IPS-18c (cell line): ENCODE results near the gene HELLS.
"Not testable (repeated sequence)": the region's sequence is repeated elsewhere in the genome, so short reads cannot be mapped to it uniquely, and the experiment has no call there.

Experiments
- H3K4me3 ChIP-seq: 2 replicates; pipeline ENCODE4 v1.7.0; 2013; ENCODE audit warnings: low read depth, mild to moderate bottlenecking, low read length, moderate library complexity; ENCODE audit not compliant: insufficient read depth
- H3K9me3 ChIP-seq: one replicate; pipeline ENCODE4 v1.6.1; 2013; ENCODE audit warnings: mild to moderate bottlenecking, low read length, moderate library complexity; ENCODE audit not compliant: control insufficient read depth, insufficient read depth

The HELLS gene

DNA sequence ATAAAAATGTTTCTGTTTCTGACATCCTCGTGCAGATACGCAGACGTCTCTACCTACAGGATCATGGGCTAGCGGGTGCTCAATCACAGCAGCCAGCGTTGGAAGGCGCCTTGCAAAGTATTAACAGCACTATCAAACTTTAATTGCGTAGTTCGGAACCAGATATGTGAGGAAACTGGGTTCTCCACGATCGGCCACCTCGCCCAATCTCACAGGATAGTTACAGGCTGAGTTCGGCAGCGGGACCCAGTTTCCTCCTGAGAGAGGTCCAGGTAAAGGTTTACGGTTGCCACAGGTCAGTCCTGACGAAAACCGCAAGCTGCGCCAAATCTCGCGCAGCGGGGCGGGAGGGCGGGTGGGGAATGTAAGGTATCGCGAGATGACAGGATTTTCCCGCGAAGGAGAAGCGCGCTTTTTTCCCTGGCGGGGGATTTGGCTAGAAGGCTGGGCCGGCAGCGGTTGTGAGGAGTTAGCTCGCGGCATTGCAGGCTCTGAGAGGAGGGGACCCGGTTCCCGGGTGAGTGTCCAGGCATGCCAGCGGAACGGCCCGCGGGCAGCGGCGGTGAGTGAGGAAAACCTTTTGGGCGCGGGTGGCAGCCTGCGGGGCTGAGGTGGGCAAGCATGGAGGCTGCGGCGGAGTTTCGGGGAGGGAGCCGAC, at the start of gene HELLS:
HELLS (plus strand) TSS at position 398 of the 658 bp plus-strand sequence; CDS start at position 532, 134 bp downstream.
- peak within 1 kb of the TSS; percentile 99 for H3K4me3 ChIP-seq

GRCh38 chr10:94496010-94496409, 49.6 kb upstream of the HELLS start:
- Histone ChIP-seq H3K9me3 (no peaks in the 10 kb centered on the region), H3K4me3 (no peak overlapping the region)

More for the DNA sequence above, at the start of gene HELLS:
- no peaks in the 10 kb centered on the region for H3K9me3 ChIP-seq

DNA sequence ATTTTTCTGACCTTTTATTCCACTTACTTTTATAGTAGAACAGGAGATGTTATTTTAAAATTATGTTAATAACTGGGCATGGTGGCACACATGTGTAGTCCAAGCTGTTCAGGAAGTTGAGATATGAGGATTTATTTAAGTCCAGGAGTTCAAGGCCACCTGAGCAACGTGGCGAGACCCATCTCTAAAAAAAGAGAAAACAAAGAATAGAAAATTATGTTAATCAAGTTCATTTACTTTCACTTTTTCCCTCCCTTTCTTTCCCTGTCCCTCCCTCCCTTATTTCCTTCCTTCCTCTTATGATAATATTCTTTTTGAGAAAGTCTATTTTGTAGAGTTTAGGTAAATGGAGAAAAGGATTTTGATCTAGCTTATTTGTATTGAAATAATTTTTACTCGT, 48.9 kb upstream of the HELLS start:
- Histone ChIP-seq H3K9me3 (no peaks in the 10 kb centered on the region), H3K4me3 (no peak overlapping the region)

- H3K9me3 ChIP-seq = no peaks in the 10 kb centered on the region
- H3K4me3 ChIP-seq = no peak overlapping the region
Observed at GRCh38 chr10:94500063-94500462, 45.5 kb upstream of the HELLS start.

DNA sequence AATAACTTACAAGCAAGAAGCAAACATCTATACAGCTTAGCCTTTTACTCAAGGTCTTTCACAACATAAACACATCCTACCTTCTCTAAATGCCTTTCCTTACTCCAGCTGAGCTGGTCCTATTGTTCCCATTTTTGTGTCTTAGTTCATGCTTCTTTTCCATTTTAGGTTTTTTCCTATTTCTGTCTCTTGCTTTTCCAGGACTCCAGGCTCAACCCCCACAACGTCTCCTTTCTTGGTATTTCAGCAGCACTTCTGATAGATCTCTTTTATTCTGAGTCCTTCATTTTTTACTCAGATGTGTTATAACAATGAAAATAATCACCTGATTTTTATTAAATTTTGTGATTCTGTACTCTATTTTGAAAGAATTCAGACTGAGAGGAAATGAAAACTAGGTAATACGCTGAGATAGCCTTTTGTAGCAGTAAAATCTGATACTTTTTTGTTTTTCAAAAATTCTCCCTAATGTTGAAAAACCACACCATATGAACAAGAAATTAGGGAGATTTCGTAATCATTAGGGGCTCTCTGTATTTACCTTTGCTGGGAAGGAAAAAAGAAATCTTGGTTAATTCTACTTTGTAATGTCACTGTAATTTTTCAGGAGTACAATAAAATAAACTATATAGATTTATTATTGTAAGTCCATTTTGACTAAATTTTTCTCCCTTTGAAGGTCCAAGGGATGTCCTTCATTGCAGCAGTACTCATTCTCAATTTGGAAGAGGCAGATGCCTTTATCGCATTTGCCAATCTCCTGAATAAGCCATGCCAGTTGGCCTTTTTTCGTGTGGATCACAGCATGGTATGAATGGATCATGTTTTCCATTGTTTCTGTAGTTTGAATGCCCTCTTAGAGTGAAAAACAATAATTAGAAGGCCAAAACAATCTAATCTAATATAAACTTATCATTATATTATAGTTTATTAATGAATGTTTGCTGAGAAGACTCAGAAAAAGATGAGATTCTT, 24.0 kb upstream of the HELLS start:
- no peaks in the 10 kb centered on the region for H3K9me3 ChIP-seq
- no peak overlapping the region for H3K4me3 ChIP-seq

DNA sequence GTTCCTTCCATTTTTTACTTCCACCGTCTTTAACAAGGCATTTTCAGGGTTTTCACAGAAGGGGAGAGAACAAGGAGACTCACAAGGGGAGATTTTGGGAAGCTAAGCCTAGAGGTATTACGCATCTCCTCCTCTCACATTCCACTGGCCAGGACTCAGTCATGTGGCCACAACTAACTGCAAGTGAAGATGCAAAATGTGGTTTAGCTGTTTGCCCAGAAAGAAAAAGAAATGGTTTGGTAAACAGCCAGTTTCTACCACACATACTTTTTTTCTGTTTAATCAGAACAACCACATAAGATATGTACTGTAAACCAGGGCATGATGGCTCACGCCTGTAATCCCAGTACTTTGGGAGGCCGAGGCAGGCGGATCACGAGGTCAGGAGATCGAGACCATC, 21.4 kb upstream of the HELLS start:
- H3K9me3 ChIP-seq = no peaks in the 10 kb centered on the region
- no peak overlapping the region for H3K4me3 ChIP-seq

DNA sequence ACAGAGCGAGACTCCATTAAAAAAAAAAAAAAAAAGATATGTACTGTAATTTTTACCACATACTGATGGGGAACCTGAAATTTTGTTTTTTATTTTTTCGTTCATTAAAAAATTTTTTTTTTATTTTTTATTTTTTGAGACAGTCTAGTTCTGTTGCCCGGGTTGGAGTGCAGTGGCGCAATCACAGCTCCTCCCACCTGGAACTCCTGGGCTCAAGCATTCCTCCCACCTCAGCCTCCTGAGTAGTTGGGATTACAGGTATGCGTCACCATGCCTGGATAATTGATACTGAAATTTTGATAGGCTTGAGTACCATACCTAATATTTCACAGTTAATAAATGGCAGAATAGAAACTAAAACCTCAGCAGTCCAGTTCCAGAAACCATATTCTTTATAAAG, 20.9 kb upstream of the HELLS start:
- Histone ChIP-seq H3K9me3 (no peaks in the 10 kb centered on the region), H3K4me3 (no peak overlapping the region)

GRCh38 chr10:94531550-94531949, 14.0 kb upstream of the HELLS start:
- not testable (repeated sequence) for H3K4me3 ChIP-seq, H3K9me3 ChIP-seq

DNA sequence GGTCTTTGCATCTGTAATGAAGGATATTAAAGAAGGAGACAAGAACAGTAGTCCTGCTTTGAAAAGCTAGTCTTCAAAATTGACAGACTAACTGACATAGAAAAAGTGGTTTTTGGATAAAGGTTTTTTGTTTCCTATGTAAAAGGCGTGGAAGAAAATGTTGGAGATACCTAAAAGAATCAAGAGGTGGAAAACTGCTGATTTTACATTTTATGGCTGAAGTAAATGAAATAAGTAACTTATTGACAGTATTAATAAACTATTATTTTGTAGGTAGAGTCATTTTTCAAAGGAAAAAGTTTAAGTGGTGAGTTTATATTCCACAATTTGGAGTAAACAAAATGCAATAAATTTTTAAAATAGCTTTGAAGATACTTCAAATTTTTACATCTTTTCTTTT, 12.6 kb upstream of the HELLS start:
- Histone ChIP-seq H3K4me3 (no peak overlapping the region), H3K9me3 (no peaks in the 10 kb centered on the region)

DNA sequence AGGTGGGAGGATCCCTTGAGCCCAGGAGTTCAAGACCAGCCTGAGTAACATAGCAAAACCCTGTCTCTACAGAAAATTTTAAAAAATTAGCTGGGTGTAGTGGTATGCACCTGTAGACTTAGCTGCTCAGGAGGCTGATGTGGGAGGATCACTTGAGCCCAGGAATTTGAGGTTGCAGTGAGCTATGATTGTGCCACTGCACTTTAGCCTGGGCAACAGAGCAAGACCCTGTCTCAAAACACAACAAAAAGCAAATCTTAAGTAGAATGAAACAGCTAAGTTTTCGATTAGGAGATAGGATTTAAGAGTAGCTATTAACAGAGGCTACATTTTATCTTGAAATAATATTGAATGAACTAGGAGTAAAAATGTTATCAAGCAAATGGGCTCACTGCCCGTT, 3.3 kb upstream of the HELLS start:
- not testable (repeated sequence) for H3K4me3 ChIP-seq, H3K9me3 ChIP-seq

GRCh38 chr10:94546049-94546900, 687 bp downstream of the HELLS start:
- no peaks in the 10 kb centered on the region for H3K9me3 ChIP-seq
- H3K4me3 ChIP-seq = peak overlapping the region; percentile 99

DNA sequence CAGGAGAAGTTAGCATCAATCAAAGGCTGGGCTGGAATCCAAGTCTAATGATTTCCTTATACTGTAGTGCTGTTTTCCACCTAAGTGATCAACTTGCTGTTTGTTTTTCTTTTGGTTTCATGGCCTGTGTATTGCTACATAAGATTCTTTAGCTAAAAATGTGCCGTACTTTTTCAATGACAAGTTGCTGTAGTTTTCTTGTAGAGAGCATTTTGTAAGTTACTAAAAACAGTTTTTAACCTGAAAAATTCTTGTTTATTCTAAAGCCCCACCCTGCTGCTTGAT, 1.3 kb downstream of the HELLS start:
- H3K4me3 ChIP-seq = peak overlapping the region; percentile 99
- H3K9me3 ChIP-seq = no peaks in the 10 kb centered on the region

DNA sequence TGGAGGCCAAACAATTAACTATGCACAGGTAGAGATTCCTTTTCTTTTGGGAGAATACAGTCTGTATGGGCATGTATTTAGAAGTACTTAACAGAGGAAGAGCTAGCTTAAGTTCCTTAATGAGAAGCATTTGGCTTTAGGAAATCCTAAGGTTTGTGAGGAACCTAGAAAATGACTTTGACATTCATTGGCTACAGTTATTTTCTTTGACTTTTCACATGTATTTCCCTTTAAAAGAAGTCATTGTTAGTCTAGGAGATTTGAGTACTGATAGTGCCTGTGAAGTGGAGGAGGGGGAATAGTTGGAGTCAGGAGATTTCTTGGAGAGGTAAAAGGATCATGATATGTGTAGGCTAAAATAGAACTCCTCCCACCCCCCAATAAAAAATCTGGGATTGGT, 3.6 kb downstream of the HELLS start:
- H3K4me3 ChIP-seq = no peak overlapping the region
- H3K9me3 ChIP-seq = no peaks in the 10 kb centered on the region

- H3K4me3 ChIP-seq, H3K9me3 ChIP-seq: not testable (repeated sequence)
Observed at GRCh38 chr10:94567714-94568307, 22.2 kb downstream of the HELLS start.

DNA sequence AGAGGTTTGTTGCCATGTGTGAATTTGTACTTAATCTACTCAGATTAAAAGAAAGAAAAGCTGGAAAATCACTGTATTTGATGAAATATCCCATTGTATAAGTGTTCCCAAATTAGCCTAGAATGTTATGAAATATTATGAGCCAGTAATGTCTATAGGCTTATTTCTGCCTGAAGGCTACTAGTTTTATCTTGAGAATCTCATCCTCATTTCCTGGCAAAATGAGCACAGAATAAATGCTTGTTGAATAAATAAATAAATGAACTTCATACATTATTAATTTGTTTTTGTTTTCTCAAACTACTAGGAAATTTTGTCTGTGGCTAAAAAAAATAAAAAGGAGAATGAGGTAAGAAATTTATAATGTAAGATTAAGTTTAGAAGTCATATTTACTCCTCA, 25.5 kb downstream of the HELLS start:
- H3K9me3 ChIP-seq = no peaks in the 10 kb centered on the region

DNA sequence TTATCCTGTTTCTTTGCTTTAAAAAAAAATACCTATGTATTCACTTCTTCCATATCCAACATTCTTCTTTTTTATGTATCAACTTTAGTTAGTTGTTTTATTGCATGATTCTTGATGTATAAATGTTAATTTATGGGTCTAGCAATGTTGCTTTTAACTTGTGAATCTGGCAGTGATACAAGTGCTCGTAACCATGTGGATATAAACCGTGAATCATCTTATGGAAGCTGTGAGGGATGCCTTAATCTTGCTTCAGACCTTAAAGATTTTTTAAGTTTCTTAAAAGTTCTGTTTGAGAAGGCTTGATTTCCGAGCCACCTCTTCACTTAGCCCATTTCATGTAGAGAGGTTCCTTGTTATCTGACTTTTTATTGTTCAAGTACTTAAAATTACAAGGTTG, 25.9 kb downstream of the HELLS start:
- Histone ChIP-seq H3K4me3 (no peak overlapping the region), H3K9me3 (no peaks in the 10 kb centered on the region)

More for the DNA sequence above, 25.5 kb downstream of the HELLS start:
- no peak overlapping the region for H3K4me3 ChIP-seq

- no peak overlapping the region for H3K4me3 ChIP-seq
- H3K9me3 ChIP-seq = no peaks in the 10 kb centered on the region
Observed at GRCh38 chr10:94578790-94579189, 33.2 kb downstream of the HELLS start.
